HG03342 (cell line): Measurements from ENCODE around the gene MAPT.
"Not testable (repeated sequence)": the region's sequence is repeated elsewhere in the genome, so short reads cannot be mapped to it uniquely, and the experiment has no call there.

Source experiments
- ATAC-seq: cut with Tn5 transposase; IDR thresholded peaks from one replicate; pipeline ENCODE4 v1.9.1; 2021; ENCODE audit warnings: mild to moderate bottlenecking, moderate library complexity; ENCODE audit not compliant: unreplicated experiment

The MAPT gene

GRCh38 chr17:45896803-45897693 is 2.7 kb downstream of the MAPT start:
- ATAC-seq, result no peak

GRCh38 chr17:45900136-45900535 is 5.8 kb downstream of the MAPT start:
- no peak for ATAC-seq

- ATAC-seq, result no peak
Measured at GRCh38 chr17:45900723-45901415, 6.5 kb downstream of the MAPT start.

GRCh38 chr17:45902892-45903346 is 8.6 kb downstream of the MAPT start:
- no peak for ATAC-seq

GRCh38 chr17:45904866-45905265 is 10.5 kb downstream of the MAPT start:
- ATAC-seq, result no peak

- no peak for ATAC-seq
Measured at GRCh38 chr17:45905814-45906213, 11.5 kb downstream of the MAPT start.

GRCh38 chr17:45906237-45906636 is 11.9 kb downstream of the MAPT start:
- no peak for ATAC-seq

GRCh38 chr17:45906927-45907622 is 12.7 kb downstream of the MAPT start:
- ATAC-seq, result no peak

GRCh38 chr17:45907750-45908395 is 13.5 kb downstream of the MAPT start:
- ATAC-seq, result no peak

GRCh38 chr17:45908460-45908859 is 14.1 kb downstream of the MAPT start:
- no peak for ATAC-seq

- no peak for ATAC-seq
Measured at GRCh38 chr17:45908935-45909334, 14.6 kb downstream of the MAPT start.

- no peak for ATAC-seq
Measured at GRCh38 chr17:45910667-45911066, 16.3 kb downstream of the MAPT start.

- no peak for ATAC-seq
Measured at GRCh38 chr17:45912319-45912718, 18.0 kb downstream of the MAPT start.

- ATAC-seq, result not testable (repeated sequence)
Measured at GRCh38 chr17:45913030-45913429, 18.7 kb downstream of the MAPT start.

GRCh38 chr17:45914047-45914717 is 19.8 kb downstream of the MAPT start:
- ATAC-seq, result no peak

GRCh38 chr17:45915263-45915662 is 20.9 kb downstream of the MAPT start:
- no peak for ATAC-seq

GRCh38 chr17:45917081-45917480 is 22.7 kb downstream of the MAPT start:
- ATAC-seq, result no peak

- no peak for ATAC-seq
Measured at GRCh38 chr17:45918241-45918745, 23.9 kb downstream of the MAPT start.

GRCh38 chr17:45919136-45919535 is 24.8 kb downstream of the MAPT start:
- no peak for ATAC-seq

GRCh38 chr17:45920083-45920482 is 25.7 kb downstream of the MAPT start:
- no peak for ATAC-seq
